Measurements from ENCODE around the gene PHRF1. TPM values are rescaled to one million over a fixed set of nuclear protein-coding genes. Genes with fewer than 3 reads are reported as not detected.

PHRF1 gene
- total RNA-seq = 24.5 and 26.0 TPM in 2 replicates

GRCh38 chr11:575996-576768 is at the start of gene PHRF1:
Gene PHRF1, plus strand, starts transcription at chr11:576470. Its CDS starts 5,043 bp downstream, at chr11:581513.

GRCh38 chr11:535519-536454 is 40.5 kb upstream of the PHRF1 start, which contains the start of gene HRAS:
Gene HRAS, minus strand, starts transcription at chr11:535576.

GRCh38 chr11:536841-537621 is 39.2 kb upstream of the PHRF1 start, which contains the start of gene LRRC56:
Gene LRRC56, plus strand, starts transcription at chr11:537527. Its CDS starts 3,158 bp downstream, at chr11:540685.

GRCh38 chr11:560305-561147 is 15.7 kb upstream of the PHRF1 start, which contains the start of the genes LMNTD2 and RASSF7:
Gene LMNTD2, minus strand, starts transcription at chr11:560738. Its CDS starts 22 bp downstream, at chr11:560716.
Gene RASSF7, plus strand, starts transcription at chr11:560970. Its CDS starts 799 bp downstream, at chr11:561769.

GRCh38 chr11:615504-616319 is 39.4 kb downstream of the PHRF1 start, which contains the start of gene IRF7:
Gene IRF7, minus strand, starts transcription at chr11:615950. Its CDS starts 586 bp downstream, at chr11:615364.

GRCh38 chr11:624705-625635 is 48.7 kb downstream of the PHRF1 start, which contains the start of gene CDHR5:
Gene CDHR5, minus strand, starts transcription at chr11:624955. Its CDS starts 53 bp downstream, at chr11:624902.

GRCh38 chr11:626475-627307 is 50.4 kb downstream of the PHRF1 start, which contains the start of gene SCT:
Gene SCT, minus strand, starts transcription at chr11:627181. Its CDS starts 38 bp downstream, at chr11:627143.

GRCh38 chr11:636511-637332 is 60.5 kb downstream of the PHRF1 start, which contains the start of gene DRD4:
Gene DRD4, plus strand, starts transcription at chr11:637269. Its CDS starts 36 bp downstream, at chr11:637305.

Other genes with a start within 250 kb of the PHRF1 start
- gene B4GALNT4, start 207.0 kb upstream of the PHRF1 start, total RNA-seq = 0.46 and 7.8 TPM in 2 replicates
- gene PKP3, start 182.3 kb upstream of the PHRF1 start, total RNA-seq = 0.15 and 0.32 TPM in 2 replicates
- 28.1 and 43.2 TPM in 2 replicates for gene SIGIRR, start 161.5 kb upstream of the PHRF1 start, total RNA-seq
- not detected in 2 replicates for gene ANO9, start 134.5 kb upstream of the PHRF1 start, total RNA-seq
- 29.9 and 30.2 TPM in 2 replicates for gene PTDSS2, start 126.2 kb upstream of the PHRF1 start, total RNA-seq
- 167 and 236 TPM in 2 replicates for gene RNH1, start 69.2 kb upstream of the PHRF1 start, total RNA-seq
- gene HRAS, start 40.9 kb upstream of the PHRF1 start, total RNA-seq = 43.0 and 67.2 TPM in 2 replicates
- gene LRRC56, start 38.9 kb upstream of the PHRF1 start, total RNA-seq = 0.30 and 0.32 TPM in 2 replicates
- gene LMNTD2, start 15.7 kb upstream of the PHRF1 start, total RNA-seq = 0.30 and 0.65 TPM in 2 replicates
- 10.2 and 14.3 TPM in 2 replicates for gene RASSF7, start 15.5 kb upstream of the PHRF1 start, total RNA-seq
- gene IRF7, start 39.5 kb downstream of the PHRF1 start, total RNA-seq = 11.0 and 71.6 TPM in 2 replicates
- gene CDHR5, start 48.5 kb downstream of the PHRF1 start, total RNA-seq = not detected in 2 replicates
- gene SCT, start 50.7 kb downstream of the PHRF1 start, total RNA-seq = not detected in 2 replicates
- gene DRD4, start 60.8 kb downstream of the PHRF1 start, total RNA-seq = not detected in 2 replicates
- 34.8 and 38.7 TPM in 2 replicates for gene DEAF1, start 118.8 kb downstream of the PHRF1 start, total RNA-seq
- gene TMEM80, start 119.3 kb downstream of the PHRF1 start, total RNA-seq = 7.8 and 11.7 TPM in 2 replicates
- 2.3 and 2.9 TPM in 2 replicates for gene EPS8L2, start 129.8 kb downstream of the PHRF1 start, total RNA-seq
- gene TALDO1, start 171.0 kb downstream of the PHRF1 start, total RNA-seq = 200 and 226 TPM in 2 replicates
- gene GATD1, start 201.0 kb downstream of the PHRF1 start, total RNA-seq = 16.9 and 23.3 TPM in 2 replicates
- gene CEND1, start 213.6 kb downstream of the PHRF1 start, total RNA-seq = 0.32 TPM in 1 of 2 replicates, not detected in the other
- gene SLC25A22, start 221.8 kb downstream of the PHRF1 start, total RNA-seq = 5.3 and 9.4 TPM in 2 replicates
- 6.5 and 6.8 TPM in 2 replicates for gene PIDD1, start 228.8 kb downstream of the PHRF1 start, total RNA-seq
- gene RPLP2, start 233.5 kb downstream of the PHRF1 start, total RNA-seq = 71.0 and 255 TPM in 2 replicates
- gene PNPLA2, start 242.4 kb downstream of the PHRF1 start, total RNA-seq = 15.2 and 16.2 TPM in 2 replicates